ENCODE results near the gene TBC1D4. TPM values are rescaled to one million over a fixed set of nuclear protein-coding genes. Genes with fewer than 3 reads are reported as not detected.
A peak's percentile ranks its signal among the peaks of the same experiment; 100 is the strongest.

The TBC1D4 gene, protein sequence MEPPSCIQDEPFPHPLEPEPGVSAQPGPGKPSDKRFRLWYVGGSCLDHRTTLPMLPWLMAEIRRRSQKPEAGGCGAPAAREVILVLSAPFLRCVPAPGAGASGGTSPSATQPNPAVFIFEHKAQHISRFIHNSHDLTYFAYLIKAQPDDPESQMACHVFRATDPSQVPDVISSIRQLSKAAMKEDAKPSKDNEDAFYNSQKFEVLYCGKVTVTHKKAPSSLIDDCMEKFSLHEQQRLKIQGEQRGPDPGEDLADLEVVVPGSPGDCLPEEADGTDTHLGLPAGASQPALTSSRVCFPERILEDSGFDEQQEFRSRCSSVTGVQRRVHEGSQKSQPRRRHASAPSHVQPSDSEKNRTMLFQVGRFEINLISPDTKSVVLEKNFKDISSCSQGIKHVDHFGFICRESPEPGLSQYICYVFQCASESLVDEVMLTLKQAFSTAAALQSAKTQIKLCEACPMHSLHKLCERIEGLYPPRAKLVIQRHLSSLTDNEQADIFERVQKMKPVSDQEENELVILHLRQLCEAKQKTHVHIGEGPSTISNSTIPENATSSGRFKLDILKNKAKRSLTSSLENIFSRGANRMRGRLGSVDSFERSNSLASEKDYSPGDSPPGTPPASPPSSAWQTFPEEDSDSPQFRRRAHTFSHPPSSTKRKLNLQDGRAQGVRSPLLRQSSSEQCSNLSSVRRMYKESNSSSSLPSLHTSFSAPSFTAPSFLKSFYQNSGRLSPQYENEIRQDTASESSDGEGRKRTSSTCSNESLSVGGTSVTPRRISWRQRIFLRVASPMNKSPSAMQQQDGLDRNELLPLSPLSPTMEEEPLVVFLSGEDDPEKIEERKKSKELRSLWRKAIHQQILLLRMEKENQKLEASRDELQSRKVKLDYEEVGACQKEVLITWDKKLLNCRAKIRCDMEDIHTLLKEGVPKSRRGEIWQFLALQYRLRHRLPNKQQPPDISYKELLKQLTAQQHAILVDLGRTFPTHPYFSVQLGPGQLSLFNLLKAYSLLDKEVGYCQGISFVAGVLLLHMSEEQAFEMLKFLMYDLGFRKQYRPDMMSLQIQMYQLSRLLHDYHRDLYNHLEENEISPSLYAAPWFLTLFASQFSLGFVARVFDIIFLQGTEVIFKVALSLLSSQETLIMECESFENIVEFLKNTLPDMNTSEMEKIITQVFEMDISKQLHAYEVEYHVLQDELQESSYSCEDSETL (N-terminal part only)
- 5.0 TPM for polyA plus RNA-seq (2013, experiment 1 of 2; ENCODE audit: insufficient read length)
- 5.4 TPM for polyA plus RNA-seq (2013, experiment 2 of 2; ENCODE audit: insufficient read length)

DNA sequence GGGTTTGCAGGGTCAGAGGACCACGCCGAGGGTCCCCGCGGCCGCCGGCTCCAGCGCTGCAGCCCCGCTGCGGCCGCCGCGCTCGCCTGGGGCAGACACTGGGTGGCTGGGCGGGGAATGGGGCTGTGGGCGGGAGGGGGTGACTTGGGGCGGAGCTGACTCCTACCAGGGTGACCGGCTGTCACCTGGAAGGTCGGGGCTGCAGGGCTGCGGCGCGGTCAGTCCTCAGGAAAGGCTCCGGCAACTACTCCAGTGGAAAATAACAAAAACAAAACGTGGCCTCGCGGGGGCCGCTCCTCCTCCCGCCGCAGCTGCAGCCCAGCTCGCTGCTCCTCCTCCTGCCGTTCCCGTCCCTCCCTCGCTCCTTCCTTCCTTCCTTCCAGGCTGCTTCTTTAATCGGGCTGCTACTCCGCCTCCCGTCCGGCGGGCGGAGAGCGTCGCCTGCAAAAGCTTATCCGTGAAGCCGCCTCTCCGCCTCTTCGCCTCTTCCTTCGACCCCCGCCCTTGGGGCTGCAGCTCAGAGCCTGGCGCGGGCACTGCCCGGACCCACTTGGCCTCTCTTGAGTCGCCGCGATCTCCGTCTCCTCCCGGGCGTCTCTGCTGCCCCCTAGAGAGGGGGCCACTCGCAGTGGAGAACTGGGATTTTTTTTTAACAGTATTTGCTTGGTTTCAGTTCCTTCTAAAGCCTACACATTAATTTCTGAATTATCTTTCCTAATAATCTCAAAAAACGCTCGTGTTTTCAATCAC lies at the start of gene TBC1D4:
Gene TBC1D4 (minus strand): TSS at position 100 of the 750 bp plus-strand sequence. CDS start 402 bp downstream, outside the sequence.
- peak; percentile 94 for DNase-seq

DNA sequence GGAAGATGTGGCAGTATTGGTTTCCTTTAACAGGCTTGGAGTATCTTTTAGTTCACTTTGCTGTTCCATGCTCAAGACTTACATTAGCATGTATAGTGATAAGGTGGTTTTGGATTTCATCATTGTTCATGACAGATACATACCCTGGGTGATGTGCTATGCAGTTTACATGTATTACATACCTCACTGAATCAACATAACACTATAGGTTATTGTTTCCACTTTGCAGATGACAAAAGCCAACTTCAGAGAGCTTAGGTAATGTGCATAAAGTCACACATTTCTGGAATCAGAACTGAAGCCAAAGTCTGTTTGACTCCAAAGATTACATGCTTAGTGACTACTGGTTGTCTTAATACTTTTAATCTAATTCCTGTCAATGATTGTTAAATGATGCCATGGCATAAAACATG lies 48.6 kb upstream of the TBC1D4 start:
- DNase-seq: no peak

DNA sequence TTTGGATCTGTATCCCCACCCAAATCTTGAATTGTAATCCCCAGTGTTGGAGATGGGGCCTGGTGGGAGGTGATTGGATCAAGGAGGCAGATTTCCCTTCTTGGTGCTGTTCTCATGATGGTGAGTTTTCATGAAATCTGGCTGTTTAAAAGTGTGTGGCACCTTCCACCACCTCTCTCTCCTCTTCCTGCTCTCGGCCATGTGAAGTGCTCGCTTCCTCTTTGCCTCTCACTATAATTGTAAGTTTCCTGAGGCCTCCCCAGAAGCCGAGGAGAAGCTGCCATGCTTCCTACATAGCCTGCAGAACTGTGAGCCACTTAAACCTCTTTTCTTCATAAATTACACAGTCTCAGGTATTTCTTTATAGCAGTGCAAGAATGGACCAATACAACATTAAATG lies 40.0 kb upstream of the TBC1D4 start:
- DNase-seq: no peak

DNA sequence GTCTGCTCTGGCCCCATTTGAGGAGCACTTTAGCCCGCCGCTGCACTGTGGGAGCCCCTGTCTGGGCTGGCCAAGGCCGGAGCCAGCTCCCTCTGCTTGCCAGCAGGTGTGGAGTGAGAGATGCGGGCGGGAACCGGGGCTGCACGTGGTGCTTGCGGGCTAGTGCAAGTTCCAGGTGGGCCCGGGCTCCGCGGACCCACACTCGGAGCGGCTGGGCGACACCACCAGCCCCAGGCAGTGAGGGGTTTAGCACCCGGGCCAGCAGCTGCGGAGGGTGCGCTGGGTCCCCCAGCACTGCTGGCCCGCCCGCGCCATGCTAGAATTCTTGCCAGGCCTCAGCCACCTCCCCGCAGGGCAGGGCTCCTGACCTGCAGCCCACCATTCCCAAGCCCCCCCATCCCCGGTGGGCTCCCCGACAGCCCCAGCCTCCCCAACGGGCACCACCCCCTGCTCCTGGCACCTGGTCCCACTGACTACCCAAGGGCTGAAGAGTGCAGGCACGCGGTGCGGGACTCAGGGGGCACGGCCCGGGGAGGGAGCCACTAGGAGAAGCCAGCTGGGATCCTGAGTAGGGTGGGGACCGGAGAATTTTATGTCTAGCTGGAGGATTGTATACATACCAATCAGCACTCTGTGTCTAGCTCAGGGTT lies 36.6 kb upstream of the TBC1D4 start:
- DNase-seq: no peak

DNA sequence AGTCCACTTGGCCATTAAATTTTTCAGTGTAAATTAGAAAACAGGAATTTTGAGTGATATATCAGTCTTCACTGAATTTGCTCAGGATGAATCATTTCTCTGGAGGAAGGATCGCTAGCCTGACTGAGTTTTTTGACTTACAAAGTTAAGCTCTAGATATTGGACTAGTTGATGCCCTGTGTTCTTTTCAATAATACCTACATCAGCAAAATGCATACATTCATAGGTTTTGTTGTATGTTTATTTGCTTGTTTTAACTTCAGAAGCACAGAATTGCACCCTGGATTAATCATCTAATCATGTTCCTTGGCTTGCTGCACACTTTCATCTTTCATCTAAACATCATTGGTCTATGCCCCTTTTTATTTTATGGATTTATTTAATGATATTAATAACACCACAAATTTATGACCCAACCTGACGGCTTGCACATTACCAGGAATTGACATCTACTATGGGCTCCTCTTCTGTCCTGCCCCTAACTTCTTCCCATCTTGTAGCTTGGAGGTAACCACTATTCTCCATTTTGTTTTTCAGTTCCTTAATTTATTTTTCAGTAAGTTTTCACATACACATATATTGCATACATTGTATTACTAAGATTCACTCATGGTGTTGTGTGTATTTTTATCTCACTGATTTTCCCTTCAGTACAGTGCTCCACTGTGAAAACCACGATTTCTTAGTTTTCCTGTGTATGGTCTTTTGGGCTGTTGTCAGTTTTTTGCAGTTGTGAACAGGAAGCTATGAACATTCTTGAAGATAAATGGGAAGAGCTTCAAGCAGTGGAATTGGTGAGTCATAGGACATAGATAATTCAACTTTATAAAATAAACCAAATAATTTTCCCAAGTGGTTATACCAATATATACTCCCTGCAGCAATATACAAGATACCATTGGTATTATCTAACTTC lies 32.4 kb upstream of the TBC1D4 start:
- DNase-seq: peak; percentile 53

DNA sequence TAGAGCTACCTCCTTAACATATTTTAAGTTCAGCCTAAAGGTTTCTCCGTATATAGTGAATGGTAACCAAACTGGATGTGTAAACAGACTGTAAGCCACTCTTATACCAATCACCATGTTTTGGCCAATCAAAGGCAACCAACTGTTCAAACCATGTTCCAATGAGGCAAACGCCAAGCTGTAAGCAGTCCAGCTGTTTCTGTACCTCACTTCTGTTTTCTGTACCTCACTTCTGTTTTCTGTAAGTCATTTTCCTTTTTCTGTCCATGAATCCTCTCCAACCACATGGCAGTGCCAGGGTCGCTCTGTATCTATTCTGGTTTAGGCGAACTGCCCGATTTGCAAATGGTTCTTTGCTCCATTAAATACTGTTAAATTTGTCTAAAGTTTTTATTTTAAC lies 31.3 kb upstream of the TBC1D4 start:
- no peak for DNase-seq

DNA sequence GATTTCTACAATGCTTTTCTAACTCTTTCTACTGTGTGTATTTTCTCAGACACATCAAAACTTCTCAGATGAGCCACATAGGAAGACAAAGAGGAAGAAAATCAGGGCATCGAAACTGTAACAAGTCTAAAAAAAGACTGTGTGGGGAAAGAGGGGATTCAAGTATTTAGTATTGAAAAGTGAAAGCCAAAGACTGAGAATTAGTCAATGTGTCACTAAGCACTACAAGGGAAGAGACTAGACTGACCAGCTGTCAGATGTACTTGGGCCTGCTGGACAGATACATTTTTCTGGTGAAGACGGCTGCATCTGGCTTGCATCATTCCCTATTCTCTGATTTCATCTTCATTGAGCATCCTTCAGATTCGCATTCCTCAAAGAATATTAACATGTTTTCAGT lies 30.3 kb upstream of the TBC1D4 start:
- DNase-seq: peak; percentile 14

DNA sequence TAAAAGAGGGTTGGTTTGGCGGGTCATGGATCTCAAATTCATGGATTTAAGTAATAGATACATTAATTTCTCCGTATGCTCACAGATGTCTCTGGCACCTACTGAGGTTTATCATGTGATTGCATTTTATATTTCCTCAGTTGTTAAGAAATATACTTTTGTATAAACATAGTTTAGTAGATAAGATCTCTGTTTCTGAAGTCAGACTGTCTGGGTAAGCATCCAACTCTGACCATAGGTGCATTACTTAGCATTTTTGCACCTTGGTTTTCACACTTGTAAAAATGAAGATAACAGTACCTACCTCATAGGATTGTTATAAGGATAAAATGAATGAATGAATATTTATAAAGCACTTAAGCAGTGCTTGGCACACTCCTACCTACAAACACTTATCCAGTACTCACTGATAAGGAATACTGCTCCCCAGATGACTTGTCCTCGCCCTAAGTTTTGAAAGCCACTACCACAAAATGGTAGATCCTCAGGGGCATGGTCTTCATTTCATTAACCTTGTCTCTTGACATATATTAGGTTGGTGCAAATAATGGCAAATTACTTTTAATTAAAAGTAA lies 29.2 kb upstream of the TBC1D4 start:
- DNase-seq: no peak

DNA sequence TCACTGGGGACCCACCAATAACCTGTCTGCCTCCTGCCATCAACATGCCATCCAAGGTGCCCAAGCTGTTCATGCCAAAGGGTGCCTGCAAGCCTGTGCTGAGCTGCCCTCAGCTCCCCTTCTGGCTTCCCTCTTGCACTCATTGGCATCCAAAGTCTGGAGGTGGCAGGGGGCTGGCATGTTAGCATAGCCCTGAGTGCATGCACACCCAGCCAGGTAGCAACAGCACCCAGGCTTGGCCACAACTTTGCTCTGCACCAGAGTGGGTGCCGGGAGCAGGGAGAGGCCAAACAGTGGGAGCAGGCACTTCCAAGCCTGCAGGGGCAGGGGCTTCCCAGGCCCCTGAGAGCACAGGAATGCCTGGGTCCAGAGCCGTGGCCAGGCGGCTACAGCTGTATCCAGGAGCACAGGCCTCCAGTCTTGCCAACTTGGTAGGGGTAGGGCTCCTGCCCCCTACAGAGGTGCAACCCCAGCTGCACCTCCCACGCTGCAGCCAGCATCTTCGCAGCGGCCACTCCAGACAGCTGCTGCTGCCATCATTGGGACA lies 26.1 kb upstream of the TBC1D4 start:
- no peak for DNase-seq

DNA sequence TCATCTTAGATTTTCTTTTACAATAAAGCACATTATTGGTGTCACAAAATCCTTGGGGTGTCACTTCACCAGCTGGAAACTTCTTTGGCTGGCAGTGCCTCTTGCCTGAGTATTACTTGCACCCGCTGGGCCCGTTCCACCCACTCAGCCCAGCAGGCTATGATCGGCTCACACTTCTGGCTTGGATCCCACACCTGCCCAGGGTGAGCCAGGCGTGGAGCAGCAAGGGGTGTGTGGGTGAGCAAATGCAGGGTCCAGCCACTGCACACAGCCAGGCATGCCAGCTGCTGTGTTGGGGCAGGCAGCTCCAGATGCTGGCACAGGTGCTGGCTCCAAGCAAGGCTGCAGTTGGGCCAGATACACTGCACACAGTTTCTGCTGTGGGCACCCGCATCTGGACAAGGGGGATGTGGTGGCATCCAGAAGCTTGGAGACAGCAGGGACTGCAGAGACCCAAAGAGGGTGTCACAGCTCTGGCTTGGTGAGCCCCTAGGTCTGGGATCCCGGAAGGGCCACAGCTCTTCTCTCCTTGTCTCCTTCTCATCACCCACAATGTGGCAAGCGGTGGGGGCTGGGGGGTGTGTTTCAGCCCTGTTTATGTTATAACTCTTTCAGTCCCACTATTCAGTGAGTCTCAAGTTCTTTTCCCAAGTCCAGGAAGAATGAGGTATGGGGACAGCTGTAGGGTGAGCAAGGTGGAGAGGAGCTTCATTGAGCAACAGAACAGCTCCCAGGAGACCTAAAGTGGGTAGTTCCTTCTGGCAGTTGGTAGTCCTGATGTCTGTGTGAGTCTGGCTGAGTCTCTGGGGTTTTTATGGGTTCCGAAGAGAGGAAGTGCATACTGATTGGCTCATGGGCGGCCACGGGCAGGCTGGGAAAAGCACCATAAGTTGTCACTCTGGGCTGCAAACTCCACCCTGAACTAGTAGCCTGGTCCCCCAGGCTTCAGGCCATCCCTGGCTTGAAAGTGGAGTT lies 25.3 kb upstream of the TBC1D4 start:
- DNase-seq: no peak

DNA sequence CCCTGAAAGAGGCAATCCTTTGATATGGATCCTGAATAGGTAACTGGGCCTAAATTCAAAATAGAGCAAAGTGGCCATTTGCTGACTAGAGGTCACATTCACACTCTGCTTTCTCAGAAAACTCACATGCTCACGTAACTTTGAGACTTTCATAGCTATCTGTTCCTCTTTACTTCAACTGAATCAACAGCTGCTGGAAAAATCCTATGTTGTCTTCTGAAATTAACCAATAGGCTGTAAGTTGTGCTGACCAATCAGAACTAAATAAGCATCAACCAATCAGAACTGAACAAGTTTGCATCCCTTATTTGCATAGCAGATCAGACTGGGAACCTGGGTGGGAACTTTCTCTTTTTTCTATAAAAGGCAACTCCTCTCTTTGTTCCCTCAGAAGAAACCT lies 24.0 kb upstream of the TBC1D4 start:
- no peak for DNase-seq

DNA sequence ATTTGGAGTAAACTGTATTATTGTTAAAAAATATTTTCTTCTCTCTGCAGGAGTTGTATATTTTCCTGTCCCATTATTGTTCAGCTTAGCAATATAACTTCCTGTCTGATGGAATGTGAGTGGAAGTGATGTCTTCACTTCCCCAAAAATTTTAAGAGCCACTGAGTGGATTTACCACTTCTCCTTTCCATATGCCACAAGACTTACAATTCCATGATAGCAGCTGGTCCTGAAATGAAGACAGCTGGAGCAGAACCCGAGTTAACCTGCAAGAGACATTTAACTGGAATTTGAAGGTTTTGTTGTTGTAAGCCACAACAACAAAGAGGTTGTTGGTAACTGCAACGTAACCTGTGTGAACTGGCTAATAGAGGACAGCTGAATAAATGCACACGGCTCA lies 23.4 kb upstream of the TBC1D4 start:
- DNase-seq: no peak

DNA sequence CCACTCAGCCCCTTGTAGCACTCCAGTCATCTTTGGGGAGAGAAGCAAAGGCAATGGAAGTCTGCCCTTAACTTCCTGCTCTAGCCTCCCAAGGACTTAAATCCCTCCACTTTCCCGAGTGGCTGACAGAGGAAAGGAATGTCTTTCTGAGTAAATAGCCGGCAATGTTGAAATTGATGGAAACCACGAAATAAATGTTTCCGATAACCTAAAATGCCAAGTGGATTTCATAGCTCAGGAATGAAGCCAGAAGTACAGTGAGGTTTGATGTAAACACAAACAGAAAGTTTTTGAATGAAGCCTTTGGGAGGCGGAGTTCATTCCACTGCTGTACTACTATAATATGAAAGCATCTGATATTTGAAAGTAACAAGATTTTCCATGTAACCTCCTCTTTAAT lies 14.0 kb upstream of the TBC1D4 start:
- DNase-seq: peak; percentile 85

DNA sequence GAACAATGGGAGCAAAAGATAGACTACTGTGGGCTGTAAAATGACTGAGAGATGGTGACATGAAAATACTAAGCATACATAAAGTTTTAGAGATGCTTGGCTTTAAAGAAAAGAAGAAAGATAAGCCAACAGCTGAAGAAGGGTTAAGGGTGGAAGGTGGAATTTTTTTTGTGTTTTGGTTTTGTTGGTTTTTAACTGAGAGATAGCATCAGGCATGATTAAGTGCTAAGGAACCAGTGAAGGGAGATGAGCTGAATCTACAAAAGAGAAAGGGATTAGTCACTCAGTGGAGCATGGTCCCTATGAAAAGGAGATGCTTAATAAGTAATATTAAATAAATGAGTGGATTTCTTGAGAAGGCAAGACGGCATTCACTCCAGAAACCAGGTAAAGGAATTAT lies 12.5 kb upstream of the TBC1D4 start:
- no peak for DNase-seq

DNA sequence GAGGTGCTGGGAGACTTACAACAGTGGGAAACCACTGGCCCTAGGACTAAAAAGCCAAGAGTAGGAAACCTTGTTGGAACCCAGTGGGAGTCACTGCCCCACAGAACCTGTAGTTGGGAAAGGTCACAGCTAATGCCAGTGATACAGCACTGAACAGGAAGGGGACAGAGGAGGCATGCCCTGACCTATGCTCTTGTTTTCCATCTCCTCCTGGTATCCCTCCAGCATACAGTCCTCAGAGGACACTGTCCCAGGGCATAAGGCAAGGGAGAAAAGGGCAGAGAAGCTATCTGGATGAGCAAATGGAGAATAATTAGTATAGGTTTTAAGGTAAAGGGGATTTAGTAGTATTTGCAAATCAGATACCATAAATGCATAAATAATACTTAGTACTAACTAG lies 11.2 kb upstream of the TBC1D4 start:
- no peak for DNase-seq

DNA sequence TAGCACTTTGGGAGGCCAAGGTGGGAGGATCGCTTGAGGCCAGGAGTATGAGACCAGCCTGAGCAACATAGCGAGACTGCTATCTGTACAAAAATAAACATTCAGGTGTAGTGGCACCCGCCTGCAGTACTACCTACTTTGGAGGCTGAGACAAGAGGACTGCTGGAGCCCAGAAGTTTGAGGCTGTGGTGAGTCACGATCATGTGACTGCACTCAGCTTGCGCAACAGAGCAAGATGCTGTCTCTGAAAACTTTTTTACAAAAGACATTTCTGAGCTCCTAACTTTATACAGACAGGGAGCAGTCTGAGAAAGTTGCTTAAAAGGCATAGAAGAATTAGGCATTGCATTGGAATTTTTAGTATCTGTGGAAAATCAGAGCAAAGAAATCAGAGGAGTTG lies 10.4 kb upstream of the TBC1D4 start:
- peak; percentile 57 for DNase-seq

DNA sequence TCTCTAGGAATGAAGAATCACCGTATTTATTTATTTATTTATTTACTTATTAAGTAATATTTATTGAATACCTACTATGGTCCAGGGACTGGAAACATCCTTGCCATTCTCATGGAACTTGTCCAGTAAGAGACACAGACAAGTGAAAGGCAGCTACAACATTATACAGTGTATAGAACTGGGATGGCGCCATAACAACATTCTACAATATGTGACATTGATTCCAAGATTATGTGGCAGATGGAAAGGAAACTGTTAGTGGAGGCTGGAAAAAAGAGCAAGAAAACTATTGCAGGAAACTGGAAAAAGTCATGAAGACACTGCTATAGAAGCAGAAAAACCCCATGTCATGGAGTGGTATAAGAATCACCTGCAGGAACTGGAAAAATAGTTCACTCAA lies 9.4 kb upstream of the TBC1D4 start:
- no peak for DNase-seq

DNA sequence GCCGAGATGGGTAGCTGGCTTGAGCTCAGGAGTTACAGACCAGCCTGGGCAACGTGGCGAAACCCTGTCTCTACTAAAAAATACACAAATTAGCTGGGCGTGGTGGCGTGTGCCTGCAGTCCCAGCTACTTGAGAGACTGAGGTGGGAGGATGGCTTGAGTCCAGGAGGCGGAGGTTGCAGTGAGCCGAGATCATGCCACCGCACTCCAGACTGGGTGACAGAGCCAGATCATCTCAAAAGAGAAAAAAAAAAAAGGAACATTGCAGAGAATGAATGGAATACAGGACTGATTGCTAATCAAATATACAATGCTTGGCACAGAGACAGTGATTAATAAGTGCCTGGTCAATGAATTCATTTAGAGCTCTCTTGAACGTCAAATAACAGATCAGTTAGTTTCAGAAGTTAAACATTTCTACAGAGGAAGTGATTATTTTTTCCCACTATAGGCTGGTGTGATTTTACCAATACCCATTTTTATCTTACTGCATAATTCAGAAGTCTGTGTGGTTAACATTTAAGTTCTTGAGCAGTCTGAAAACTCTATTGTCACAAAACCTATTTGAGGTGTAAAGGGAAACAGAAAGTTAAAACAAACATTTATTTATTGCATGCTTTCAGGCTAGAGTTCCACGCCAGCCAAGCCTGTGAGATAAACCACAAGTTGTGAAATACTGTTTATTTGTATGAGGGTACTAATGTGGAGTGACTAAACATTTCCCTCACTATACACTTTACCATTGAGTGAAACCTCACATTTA lies 7.7 kb upstream of the TBC1D4 start:
- DNase-seq: no peak
